HepG2 (cell line): Measurements from ENCODE around the gene BUD23. TPM values are rescaled to one million over a fixed set of nuclear protein-coding genes. Genes with fewer than 3 reads are reported as not detected.
A peak's percentile ranks its signal among the peaks of the same experiment; 100 is the strongest.

Source experiments
- ARID3A ChIP-seq: IDR thresholded peaks from 2 replicates; pipeline ENCODE4 v1.6.1; 2012; ENCODE audit warnings: low read depth, low read length, improper control_type of control experiment
- CEBPG ChIP-seq: IDR thresholded peaks from 2 replicates; pipeline ENCODE4 v1.6.1; 2016
- ELF3 ChIP-seq: IDR thresholded peaks from 2 replicates; pipeline ENCODE4 v1.6.1; 2016; ENCODE audit warnings: missing genetic modification reagents, missing compliant biosample characterization
- HIC2 ChIP-seq: sonication (generic); formaldehyde crosslinking; IDR thresholded peaks from 2 replicates; pipeline ENCODE4 v1.9.0; 2022; ENCODE audit warnings: low read depth, missing genetic modification reagents
- MAZ ChIP-seq, 2 experiments: sonication (generic) in 1 of 2; formaldehyde crosslinking in 1 of 2; IDR thresholded peaks; 2 replicates each; pipeline versions ENCODE4 v1.5.0 to v1.6.1; 2012 to 2020; ENCODE audit warnings: low read depth in 2 of 2, mild to moderate bottlenecking in 2 of 2, borderline replicate concordance in 1 of 2, improper control_type of control experiment in 1 of 2, low read length in 1 of 2, missing genetic modification reagents in 1 of 2, moderate library complexity in 1 of 2
- NCOR1 ChIP-seq: fragments of 200-600 bp; sonication (generic); IDR thresholded peaks from 2 replicates; pipeline ENCODE4 v1.7.0; 2017; ENCODE audit warnings: antibody characterized with exemption, low read length, borderline replicate concordance
- PHF8 ChIP-seq: sonication (generic); formaldehyde crosslinking; IDR thresholded peaks from 2 replicates; pipeline ENCODE4 v1.5.0; 2020; ENCODE audit warnings: missing genetic modification reagents
- ZBTB40 ChIP-seq, 2 experiments: fragments of 450-650 bp in 1 of 2; sonication (generic) in 1 of 2; formaldehyde crosslinking in 1 of 2; IDR thresholded peaks; 2 replicates each; pipeline versions ENCODE4 v1.6.1 to v1.8.0; 2016 to 2022; ENCODE audit warnings: antibody characterized with exemption in 1 of 2, mild to moderate bottlenecking in 1 of 2, missing genetic modification reagents in 1 of 2
- ZFX ChIP-seq: sonication (generic); formaldehyde crosslinking; IDR thresholded peaks from 2 replicates; pipeline ENCODE4 v1.4.0; 2020; ENCODE audit warnings: mild to moderate bottlenecking, low read depth, missing genetic modification reagents, moderate library complexity
- ZKSCAN8 ChIP-seq: IDR thresholded peaks from 2 replicates; pipeline ENCODE4 v1.6.1; 2016; ENCODE audit warnings: borderline replicate concordance, missing genetic modification reagents, missing compliant biosample characterization
- ZNF724P ChIP-seq: sonication (generic); formaldehyde crosslinking; IDR thresholded peaks from 2 replicates; pipeline ENCODE4 v1.8.0; 2022; ENCODE audit warnings: missing genetic modification reagents, borderline replicate concordance
- polyA plus RNA-seq, 8 experiments: library from polyadenylated mRNA; depleted of rRNA in 3 of 8; stranded (reverse) in 7 of 8; unstranded in 1 of 8; fragments of >200 nt; fragmentation: Illumina TruSeq in 4 of 8; extraction: Trizol in 4 of 8; gene quantifications; 2 replicates each; pipeline versions ENCODE4 v1.2.1 to v1.2.3, GENCODE V29; 2011 to 2016; ENCODE audit warnings: low read depth in 4 of 8, missing spikeins in 1 of 8, mixed read lengths in 1 of 8; ENCODE audit not compliant: insufficient read depth in 1 of 8
- total RNA-seq, 5 experiments: library from RNA; depleted of rRNA; stranded (reverse); fragments of >200 nt; fragmentation: Illumina TruSeq; extraction: Trizol; gene quantifications; 2 replicates each; pipeline ENCODE4 v1.2.3, GENCODE V29; 2016; ENCODE audit warnings: low read depth in 1 of 5
- TF ChIP-seq, protein P1 (sequence below): sonication (generic); formaldehyde crosslinking; IDR thresholded peaks from 2 replicates; pipeline ENCODE4 v1.4.0; 2020; ENCODE audit warnings: missing genetic modification reagents

The BUD23 gene
- total and polyA plus RNA-seq, 2 of the 13 experiments (the other 11 are each of a cell fraction or from before 2014, with no cell fraction given): 47.5 to 54.5 TPM

DNA sequence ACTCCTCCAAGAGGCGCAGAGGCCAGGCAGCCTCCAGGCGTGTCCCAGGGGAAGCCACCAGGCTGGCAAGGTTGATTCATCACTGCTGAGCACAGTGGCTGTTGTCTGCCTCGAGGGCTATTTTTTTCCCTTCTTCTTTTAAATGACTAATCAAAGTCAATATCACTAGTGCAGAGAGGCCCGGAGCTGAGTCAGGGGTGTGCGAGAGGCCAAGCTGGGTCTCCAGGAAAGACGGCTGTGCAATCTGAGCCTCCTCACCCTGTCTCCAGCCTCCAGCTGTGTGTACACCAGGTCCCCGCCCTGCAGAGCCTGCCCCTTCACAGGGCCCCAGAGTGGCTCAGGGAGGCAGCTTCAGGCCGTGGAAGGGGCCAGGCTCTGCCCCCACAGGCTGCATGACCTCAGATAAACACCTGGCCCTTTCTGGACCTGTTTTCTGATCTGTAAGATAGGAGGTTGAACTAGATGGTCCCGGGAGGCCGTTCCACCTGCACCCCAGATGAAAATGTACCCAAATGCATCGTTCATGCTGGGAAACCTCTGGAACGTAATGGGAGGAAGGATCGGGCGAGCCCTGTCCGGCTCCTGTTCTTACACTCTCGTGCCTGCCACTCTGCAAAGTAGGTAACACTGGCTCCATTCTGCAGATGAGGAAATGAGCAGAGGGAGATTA, 32.4 kb downstream of the BUD23 start (continued):
- TF ChIP-seq ARID3A (0 out of 2 replicates have a peak, but pooled peaks have one; percentile 60), ELF3 (peak; percentile 67), CEBPG (CRISPR knock-in tag) (0 out of 2 replicates have a peak, but pooled peaks have one; percentile 35), ZNF724P (no peak), ZFX (CRISPR knock-in tag) (peak; percentile 36; the same call in 1 of the 2 replicates), ZKSCAN8 (CRISPR knock-in tag) (0 out of 2 replicates have a peak, but pooled peaks have one; percentile 65), HIC2 (CRISPR knock-in tag) (peak; percentile 66; the same call in 1 of the 2 replicates), PHF8 (CRISPR knock-in tag) (0 out of 2 replicates have a peak, but pooled peaks have one; percentile 15), ZBTB40 (IDR thresholded peaks at IDR 0.05) (no peak), ZBTB40 (CRISPR knock-in tag; IDR thresholded peaks at IDR 0.05) (0 out of 2 replicates have a peak, but pooled peaks have one; percentile 6), MAZ (IDR thresholded peaks at IDR 0.05; ENCODE audit: borderline replicate concordance, low read depth, low read length) (peak; percentile 16; the same call in 1 of the 2 replicates), MAZ (CRISPR knock-in tag; IDR thresholded peaks at IDR 0.05; ENCODE audit: low read depth) (no peak), NCOR1 (peak; percentile 27; the same call in 1 of the 2 replicates)
- TF ChIP-seq, protein P1, sequence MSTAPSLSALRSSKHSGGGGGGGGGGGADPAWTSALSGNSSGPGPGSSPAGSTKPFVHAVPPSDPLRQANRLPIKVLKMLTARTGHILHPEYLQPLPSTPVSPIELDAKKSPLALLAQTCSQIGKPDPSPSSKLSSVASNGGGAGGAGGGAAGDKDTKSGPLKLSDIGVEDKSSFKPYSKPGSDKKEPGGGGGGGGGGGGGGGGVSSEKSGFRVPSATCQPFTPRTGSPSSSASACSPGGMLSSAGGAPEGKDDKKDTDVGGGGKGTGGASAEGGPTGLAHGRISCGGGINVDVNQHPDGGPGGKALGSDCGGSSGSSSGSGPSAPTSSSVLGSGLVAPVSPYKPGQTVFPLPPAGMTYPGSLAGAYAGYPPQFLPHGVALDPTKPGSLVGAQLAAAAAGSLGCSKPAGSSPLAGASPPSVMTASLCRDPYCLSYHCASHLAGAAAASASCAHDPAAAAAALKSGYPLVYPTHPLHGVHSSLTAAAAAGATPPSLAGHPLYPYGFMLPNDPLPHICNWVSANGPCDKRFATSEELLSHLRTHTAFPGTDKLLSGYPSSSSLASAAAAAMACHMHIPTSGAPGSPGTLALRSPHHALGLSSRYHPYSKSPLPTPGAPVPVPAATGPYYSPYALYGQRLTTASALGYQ (CRISPR knock-in tag): no peak
